COR-L47 (cell line): ENCODE data around the gene SORCS2.

Experiments used
- DNase-seq: peaks from one replicate; lab custom pipeline; 2025; lab: John Stamatoyannopoulos, UW

SORCS2 gene

GRCh38 chr4:7247521-7247920 lies 55.2 kb downstream of the SORCS2 start:
- no peak for DNase-seq

GRCh38 chr4:7247946-7248345 lies 55.6 kb downstream of the SORCS2 start:
- no peak for DNase-seq

- DNase-seq, result no peak
Measured at GRCh38 chr4:7248857-7249256, 56.5 kb downstream of the SORCS2 start.

- no peak for DNase-seq
Measured at GRCh38 chr4:7251321-7251720, 59.0 kb downstream of the SORCS2 start.

- no peak for DNase-seq
Measured at GRCh38 chr4:7252051-7252450, 59.7 kb downstream of the SORCS2 start.

GRCh38 chr4:7252510-7253340 lies 60.4 kb downstream of the SORCS2 start:
- DNase-seq, result no peak

- DNase-seq, result no peak
Measured at GRCh38 chr4:7253341-7253700, 61.0 kb downstream of the SORCS2 start.

- DNase-seq, result no peak
Measured at GRCh38 chr4:7253837-7254236, 61.5 kb downstream of the SORCS2 start.

- DNase-seq, result no peak
Measured at GRCh38 chr4:7254736-7255487, 62.6 kb downstream of the SORCS2 start.

GRCh38 chr4:7255488-7255881 lies 63.1 kb downstream of the SORCS2 start:
- DNase-seq, result no peak

GRCh38 chr4:7255996-7256395 lies 63.7 kb downstream of the SORCS2 start:
- no peak for DNase-seq

GRCh38 chr4:7256984-7257810 lies 64.9 kb downstream of the SORCS2 start:
- no peak for DNase-seq

- no peak for DNase-seq
Measured at GRCh38 chr4:7259039-7259438, 66.7 kb downstream of the SORCS2 start.

GRCh38 chr4:7260569-7260968 lies 68.2 kb downstream of the SORCS2 start:
- no peak for DNase-seq

- no peak for DNase-seq
Measured at GRCh38 chr4:7261087-7261486, 68.7 kb downstream of the SORCS2 start.

- DNase-seq, result no peak
Measured at GRCh38 chr4:7261536-7261935, 69.2 kb downstream of the SORCS2 start.

GRCh38 chr4:7262134-7262533 lies 69.8 kb downstream of the SORCS2 start:
- DNase-seq, result no peak

GRCh38 chr4:7263166-7263565 lies 70.8 kb downstream of the SORCS2 start:
- no peak for DNase-seq

- no peak for DNase-seq
Measured at GRCh38 chr4:7264694-7265093, 72.4 kb downstream of the SORCS2 start.

- no peak for DNase-seq
Measured at GRCh38 chr4:7266525-7267292, 74.4 kb downstream of the SORCS2 start.

GRCh38 chr4:7267829-7268228 lies 75.5 kb downstream of the SORCS2 start:
- DNase-seq, result no peak

GRCh38 chr4:7268941-7269340 lies 76.6 kb downstream of the SORCS2 start:
- DNase-seq, result no peak
